Measurements from ENCODE around the gene BLTP3B.
A peak's percentile ranks its signal among the peaks of the same experiment; 100 is the strongest.

BLTP3B gene

DNA sequence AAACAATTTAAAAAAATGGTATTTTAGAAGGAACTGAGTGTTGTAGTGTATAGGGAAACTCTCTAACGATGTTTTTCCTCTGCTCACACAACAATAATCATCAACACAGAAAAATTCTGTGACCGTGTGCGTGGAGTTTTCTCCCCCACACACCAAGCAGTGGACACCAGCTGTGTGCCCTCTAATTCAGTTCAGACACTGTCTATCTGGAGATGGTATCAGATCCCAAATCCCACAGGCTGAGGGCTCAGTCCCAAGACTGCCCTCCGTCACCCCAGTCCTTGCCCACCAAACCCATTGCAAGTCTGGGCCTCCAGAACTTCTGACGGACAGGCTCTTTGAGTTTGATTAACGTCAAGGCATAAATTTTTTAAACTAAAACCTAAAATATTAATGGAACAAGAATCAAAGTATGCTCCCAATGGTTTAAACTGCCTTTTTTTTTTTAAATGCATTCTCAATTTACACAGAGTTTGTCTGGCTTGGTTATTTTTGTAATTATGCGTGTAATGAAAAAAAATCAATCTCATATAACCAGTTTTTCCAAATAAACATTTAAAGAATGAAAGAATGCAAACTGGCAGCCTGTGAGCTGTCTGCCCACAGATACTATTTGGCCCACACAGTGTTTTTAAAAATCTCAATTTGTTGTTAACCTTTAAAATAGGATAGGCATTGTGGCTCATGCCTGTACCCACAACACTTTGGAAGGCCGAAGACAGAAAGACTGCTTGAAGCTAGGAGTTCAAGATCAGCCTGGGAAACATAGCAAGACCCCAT is 19.2 kb downstream of the BLTP3B start:
- in situ Hi-C loops (cut with HindIII; ENCODE audit: low sequenced_read_pairs), result no loop called here
- TF ChIP-seq, protein P1, sequence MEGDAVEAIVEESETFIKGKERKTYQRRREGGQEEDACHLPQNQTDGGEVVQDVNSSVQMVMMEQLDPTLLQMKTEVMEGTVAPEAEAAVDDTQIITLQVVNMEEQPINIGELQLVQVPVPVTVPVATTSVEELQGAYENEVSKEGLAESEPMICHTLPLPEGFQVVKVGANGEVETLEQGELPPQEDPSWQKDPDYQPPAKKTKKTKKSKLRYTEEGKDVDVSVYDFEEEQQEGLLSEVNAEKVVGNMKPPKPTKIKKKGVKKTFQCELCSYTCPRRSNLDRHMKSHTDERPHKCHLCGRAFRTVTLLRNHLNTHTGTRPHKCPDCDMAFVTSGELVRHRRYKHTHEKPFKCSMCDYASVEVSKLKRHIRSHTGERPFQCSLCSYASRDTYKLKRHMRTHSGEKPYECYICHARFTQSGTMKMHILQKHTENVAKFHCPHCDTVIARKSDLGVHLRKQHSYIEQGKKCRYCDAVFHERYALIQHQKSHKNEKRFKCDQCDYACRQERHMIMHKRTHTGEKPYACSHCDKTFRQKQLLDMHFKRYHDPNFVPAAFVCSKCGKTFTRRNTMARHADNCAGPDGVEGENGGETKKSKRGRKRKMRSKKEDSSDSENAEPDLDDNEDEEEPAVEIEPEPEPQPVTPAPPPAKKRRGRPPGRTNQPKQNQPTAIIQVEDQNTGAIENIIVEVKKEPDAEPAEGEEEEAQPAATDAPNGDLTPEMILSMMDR (IDR thresholded peaks at IDR 0.05; ENCODE audit: low read depth, low read length), result no peak
- no peak overlapping the region for H3K4me3 ChIP-seq (ENCODE audit: low read depth, low read length)
- no peak for DNase-seq (ENCODE audit: low read depth, low spot score)

DNA sequence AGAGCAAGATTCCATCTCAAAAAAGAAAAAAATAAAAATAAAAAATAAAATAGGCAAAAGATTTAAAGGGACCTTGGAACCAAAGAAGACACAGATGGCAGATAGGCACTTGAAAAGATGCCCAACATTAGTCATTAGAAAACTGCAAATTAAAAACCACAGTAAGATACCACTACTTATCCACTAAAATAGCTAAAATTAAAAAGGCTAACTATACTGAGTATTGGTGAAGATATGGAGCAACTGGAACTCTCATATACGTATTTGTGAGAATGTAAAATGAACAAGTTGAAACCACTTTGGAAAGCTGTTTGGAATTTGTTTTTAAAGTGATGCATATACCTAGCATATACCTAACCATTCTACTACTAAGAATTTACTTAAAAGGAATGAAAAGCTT is 22.3 kb downstream of the BLTP3B start:
- TF ChIP-seq, protein P1 (IDR thresholded peaks at IDR 0.05; ENCODE audit: low read depth, low read length), result no peak
- DNase-seq (ENCODE audit: low read depth, low spot score), result no peak
- in situ Hi-C loops (cut with HindIII; ENCODE audit: low sequenced_read_pairs), result no loop called here
- no peak overlapping the region for H3K4me3 ChIP-seq (ENCODE audit: low read depth, low read length)

DNA sequence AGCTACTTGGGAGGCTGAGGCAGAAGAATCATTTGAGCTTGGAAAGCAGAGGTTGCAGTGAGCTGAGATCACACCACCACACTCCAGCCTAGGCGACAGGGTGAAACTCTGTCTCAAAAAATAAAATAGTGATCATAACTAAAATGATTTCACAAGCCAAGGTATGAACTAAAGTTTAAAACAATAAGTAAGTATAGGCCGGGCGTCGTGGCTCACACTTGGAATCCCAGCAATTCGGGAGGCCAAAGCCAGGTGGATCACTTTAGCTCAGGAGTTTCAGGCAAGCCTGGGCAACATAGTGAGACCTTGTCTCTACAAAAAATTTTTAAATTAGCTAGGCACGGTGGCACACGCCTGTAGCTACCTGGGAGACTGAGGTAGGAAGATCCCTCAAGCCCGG is 27.4 kb downstream of the BLTP3B start:
- no peak for DNase-seq (ENCODE audit: low read depth, low spot score)
- H3K4me3 ChIP-seq (ENCODE audit: low read depth, low read length), result no peak overlapping the region
- TF ChIP-seq, protein P1 (IDR thresholded peaks at IDR 0.05; ENCODE audit: low read depth, low read length), result no peak
- in situ Hi-C loops (cut with HindIII; ENCODE audit: low sequenced_read_pairs), result no loop called here

DNA sequence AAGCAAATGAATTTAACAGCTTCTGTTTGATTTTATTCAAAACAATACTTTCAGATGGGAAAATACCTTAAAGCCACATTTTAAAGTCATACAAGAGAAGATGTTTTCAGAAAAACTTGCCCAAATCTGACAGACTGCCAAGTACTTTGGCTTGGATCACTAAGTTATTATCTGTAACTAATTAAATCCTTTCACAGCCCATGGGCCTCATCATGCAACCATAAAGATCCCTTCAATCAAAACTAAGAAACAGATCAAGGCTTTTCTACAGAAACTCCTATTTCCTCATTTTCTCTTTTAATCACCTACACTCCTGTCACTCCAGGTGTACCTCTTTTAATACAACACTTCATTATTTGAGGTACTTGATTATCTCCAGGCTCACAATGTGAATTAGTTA is 28.1 kb downstream of the BLTP3B start:
- TF ChIP-seq, protein P1 (IDR thresholded peaks at IDR 0.05; ENCODE audit: low read depth, low read length), result no peak
- in situ Hi-C loops (cut with HindIII; ENCODE audit: low sequenced_read_pairs), result no loop called here
- no peak overlapping the region for H3K4me3 ChIP-seq (ENCODE audit: low read depth, low read length)
- DNase-seq (ENCODE audit: low read depth, low spot score), result peak; percentile 25

DNA sequence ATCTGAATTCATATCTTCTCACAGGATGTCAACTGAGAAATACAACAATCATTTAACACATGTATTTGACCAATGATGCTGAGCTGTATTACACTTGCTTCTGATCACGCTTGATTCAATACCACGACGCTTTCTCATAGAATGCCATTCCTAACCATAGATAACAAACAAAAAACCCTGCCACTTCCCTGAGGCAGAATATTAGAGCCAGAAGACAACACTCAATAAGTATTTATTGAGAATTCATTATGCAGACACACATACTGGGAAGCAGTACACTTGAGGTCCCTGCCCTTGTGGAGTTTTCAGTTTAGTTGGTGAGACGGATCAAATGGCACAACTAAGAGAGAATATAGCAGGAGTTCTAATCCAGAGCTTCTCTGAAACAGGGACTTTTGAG is 32.4 kb downstream of the BLTP3B start:
- no peak overlapping the region for H3K4me3 ChIP-seq (ENCODE audit: low read depth, low read length)
- no peak for DNase-seq (ENCODE audit: low read depth, low spot score)
- TF ChIP-seq, protein P1 (IDR thresholded peaks at IDR 0.05; ENCODE audit: low read depth, low read length), result no peak
- in situ Hi-C loops (cut with HindIII; ENCODE audit: low sequenced_read_pairs), result no loop called here

DNA sequence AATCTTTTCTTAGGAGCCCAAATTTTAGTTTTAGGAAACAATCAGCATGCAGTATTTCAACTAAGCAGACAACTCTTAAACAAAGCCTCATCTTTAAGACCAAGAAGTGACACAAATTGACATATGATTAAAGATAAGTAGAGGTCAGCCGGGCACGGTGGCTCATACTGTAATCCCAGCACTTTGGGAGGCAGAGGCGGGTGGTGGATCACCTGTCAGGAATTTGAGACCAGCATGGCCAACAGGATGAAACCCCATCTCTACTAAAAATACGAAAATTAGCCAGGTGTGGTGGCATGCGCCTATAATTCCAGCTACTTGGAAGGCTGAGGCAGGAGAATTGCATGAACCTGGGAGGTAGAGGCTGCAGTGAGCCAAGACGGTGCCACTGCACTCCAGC is 35.8 kb downstream of the BLTP3B start:
- no peak for DNase-seq (ENCODE audit: low read depth, low spot score)
- in situ Hi-C loops (cut with HindIII; ENCODE audit: low sequenced_read_pairs), result no loop called here
- TF ChIP-seq, protein P1 (IDR thresholded peaks at IDR 0.05; ENCODE audit: low read depth, low read length), result no peak
- no peak overlapping the region for H3K4me3 ChIP-seq (ENCODE audit: low read depth, low read length)

Data from astrocyte of the spinal cord (primary cell).